ENCODE measurements around the gene FAM217B. TPM values are rescaled to one million over a fixed set of nuclear protein-coding genes. Genes with fewer than 3 reads are reported as not detected.
A peak's percentile ranks its signal among the peaks of the same experiment; 100 is the strongest.

FAM217B gene
- total and polyA plus RNA-seq, 2 donors (not counting 3 experiments of a cell fraction or from before 2014, with no cell fraction given), result 2.7 to 8.2 TPM

DNA sequence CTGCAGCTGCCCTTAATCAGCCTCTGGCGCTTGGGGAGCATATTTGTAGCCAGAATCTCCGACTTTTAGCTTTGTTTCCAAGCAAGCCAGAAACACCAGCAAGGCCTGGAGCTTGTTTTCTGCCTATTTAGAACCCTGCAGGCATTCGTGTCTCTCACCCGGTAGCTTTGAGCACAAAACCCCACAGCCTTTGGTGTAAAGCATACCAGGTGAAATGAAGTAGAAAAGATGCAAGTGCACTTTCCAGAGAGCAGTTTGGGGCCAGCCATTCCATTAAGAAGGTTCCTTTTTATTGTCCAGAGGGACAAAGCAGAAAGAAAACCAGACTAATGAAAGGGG is 736 bp downstream of the FAM217B start:
- Histone ChIP-seq H3K9ac (replicated peaks; ENCODE audit: extremely low read depth, insufficient read depth, low read length) (peak overlapping the region; percentile 91), H3K27ac (ENCODE audit: insufficient read depth, low read depth, low read length) (peak overlapping the region; percentile 90), H3K4me3 (replicated peaks in 1 of 3; ENCODE audit: insufficient read depth in 1 of 3, low read depth in 1 of 3, low read length in 3 of 3) (peak overlapping the region; percentile 60 to 87 (median 85)), H3K4me2 (ENCODE audit: insufficient read depth, low read length) (peak overlapping the region; percentile 84), H3K36me3 (ENCODE audit: control insufficient read depth in 2 of 2, extremely low read depth in 1 of 2, insufficient read depth in 2 of 2, low read length in 2 of 2) (peaks cover 5 to 8% of the 10 kb centered on the region in 2 experiments), H3K9me1 (replicated peaks; ENCODE audit: control insufficient read depth, extremely low read depth, insufficient read depth, low read length) (no peaks in the 10 kb centered on the region), H4K20me1 (replicated peaks; ENCODE audit: control insufficient read depth, extremely low read depth, insufficient read depth, low read length) (no peaks in the 10 kb centered on the region), H3K4me1 (ENCODE audit: control insufficient read depth, extremely low read depth, insufficient read depth, low read length) (peaks cover 13% of the 10 kb centered on the region), H3K79me2 (ENCODE audit: control insufficient read depth, insufficient read depth, low read length) (peaks cover 6% of the 10 kb centered on the region), H3K9me3 (replicated peaks; ENCODE audit: control insufficient read depth, insufficient read depth, low read length) (no peaks in the 10 kb centered on the region), H2AFZ (ENCODE audit: low read depth, low read length) (peak overlapping the region; percentile 98), H3K27me3 (ENCODE audit: control insufficient read depth in 2 of 2, insufficient read depth in 2 of 2, low read length in 2 of 2) (no peaks in the 10 kb centered on the region)
- TSS peak; percentile 39 for BruUV-seq (replicated peaks)
- no peak for FAIRE-seq
- no peak for DNase-seq (ENCODE audit: low read depth, low spot score)
- TF ChIP-seq GATA2 (IDR thresholded peaks at IDR 0.05; ENCODE audit: insufficient read depth, insufficient read length, low read depth, low read length) (no peak), POLR2A (IDR thresholded peaks at IDR 0.05; ENCODE audit: low read depth, low read length) (no peak)
- TF ChIP-seq, protein P1, sequence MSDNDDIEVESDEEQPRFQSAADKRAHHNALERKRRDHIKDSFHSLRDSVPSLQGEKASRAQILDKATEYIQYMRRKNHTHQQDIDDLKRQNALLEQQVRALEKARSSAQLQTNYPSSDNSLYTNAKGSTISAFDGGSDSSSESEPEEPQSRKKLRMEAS (IDR thresholded peaks at IDR 0.05; ENCODE audit: insufficient read depth, insufficient read length), result no peak
- TF ChIP-seq, protein P2, sequence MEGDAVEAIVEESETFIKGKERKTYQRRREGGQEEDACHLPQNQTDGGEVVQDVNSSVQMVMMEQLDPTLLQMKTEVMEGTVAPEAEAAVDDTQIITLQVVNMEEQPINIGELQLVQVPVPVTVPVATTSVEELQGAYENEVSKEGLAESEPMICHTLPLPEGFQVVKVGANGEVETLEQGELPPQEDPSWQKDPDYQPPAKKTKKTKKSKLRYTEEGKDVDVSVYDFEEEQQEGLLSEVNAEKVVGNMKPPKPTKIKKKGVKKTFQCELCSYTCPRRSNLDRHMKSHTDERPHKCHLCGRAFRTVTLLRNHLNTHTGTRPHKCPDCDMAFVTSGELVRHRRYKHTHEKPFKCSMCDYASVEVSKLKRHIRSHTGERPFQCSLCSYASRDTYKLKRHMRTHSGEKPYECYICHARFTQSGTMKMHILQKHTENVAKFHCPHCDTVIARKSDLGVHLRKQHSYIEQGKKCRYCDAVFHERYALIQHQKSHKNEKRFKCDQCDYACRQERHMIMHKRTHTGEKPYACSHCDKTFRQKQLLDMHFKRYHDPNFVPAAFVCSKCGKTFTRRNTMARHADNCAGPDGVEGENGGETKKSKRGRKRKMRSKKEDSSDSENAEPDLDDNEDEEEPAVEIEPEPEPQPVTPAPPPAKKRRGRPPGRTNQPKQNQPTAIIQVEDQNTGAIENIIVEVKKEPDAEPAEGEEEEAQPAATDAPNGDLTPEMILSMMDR (IDR thresholded peaks at IDR 0.05; ENCODE audit: extremely low read depth in 1 of 2, insufficient read depth in 1 of 2, low read depth in 1 of 2, low read length in 2 of 2), result no peak
- CTCF ChIA-PET, result interaction anchor here (1.0 to 2.0 kb wide), 3 partner anchors 11 to 15 kb away, joined by 3 to 7 read pairs (median 4); no protein-coding TSS in a partner anchor
- intact Hi-C loops (cut with micrococcal nuclease) (loop anchor here (10.0 kb wide), 1 partner anchor 926 kb away; the partner anchor contains the start of gene TUBB1), dilution Hi-C loops (cut with MboI; ENCODE audit: extremely low pct_ligation_motif_present, low sequenced_read_pairs) (no loop called here)
- POLR2A ChIA-PET, result no interaction called here

DNA sequence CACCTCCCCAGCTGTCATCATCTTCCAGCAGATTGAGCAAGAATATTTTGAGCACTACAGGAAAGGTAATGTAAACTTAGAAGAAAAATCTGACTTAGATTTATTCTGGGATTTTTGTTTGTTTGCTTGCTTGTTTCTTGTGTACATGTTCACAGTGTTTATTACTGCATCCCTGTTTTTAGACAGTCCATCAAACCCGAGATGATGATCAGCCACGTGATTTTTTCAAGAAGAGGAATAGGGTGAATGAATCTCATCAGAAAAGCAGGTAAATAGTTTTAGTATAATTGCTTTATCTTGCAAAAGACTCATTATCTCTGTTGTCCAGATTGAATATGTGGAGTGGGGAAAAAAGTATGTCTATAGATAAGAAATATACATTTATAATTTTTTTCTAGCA is 2.1 kb downstream of the FAM217B start:
- H3K9me1 ChIP-seq (replicated peaks; ENCODE audit: control insufficient read depth, extremely low read depth, insufficient read depth, low read length), result no peaks in the 10 kb centered on the region
- H2AFZ ChIP-seq (ENCODE audit: low read depth, low read length), result no peak overlapping the region
- BruUV-seq (replicated peaks), result no TSS peak
- CTCF ChIA-PET, result no interaction called here
- H3K79me2 ChIP-seq (ENCODE audit: control insufficient read depth, insufficient read depth, low read length), result peaks cover 6% of the 10 kb centered on the region
- intact Hi-C loops (cut with micrococcal nuclease), result loop anchor here (10.0 kb wide), 1 partner anchor 927 kb away; the partner anchor contains the start of gene TUBB1
- no peak overlapping the region for H3K4me2 ChIP-seq (ENCODE audit: insufficient read depth, low read length)
- DNase-seq (ENCODE audit: low read depth, low spot score), result no peak
- peaks cover 5 to 8% of the 10 kb centered on the region in 2 experiments for H3K36me3 ChIP-seq (ENCODE audit: control insufficient read depth in 2 of 2, extremely low read depth in 1 of 2, insufficient read depth in 2 of 2, low read length in 2 of 2)
- TF ChIP-seq POLR2AphosphoS5 (IDR thresholded peaks at IDR 0.05; ENCODE audit: insufficient read depth, low read depth, low read length) (no peak), EZH2 (IDR thresholded peaks at IDR 0.05; ENCODE audit: borderline replicate concordance, low read depth, low read length, severe bottlenecking) (no peak), MYC (IDR thresholded peaks at IDR 0.05; ENCODE audit: low read depth, low read length) (no peak), GATA2 (IDR thresholded peaks at IDR 0.05; ENCODE audit: insufficient read depth, insufficient read length, low read depth, low read length) (no peak), FOS (IDR thresholded peaks at IDR 0.05; ENCODE audit: borderline replicate concordance, insufficient read depth, low read length) (no peak), POLR2A (IDR thresholded peaks at IDR 0.05; ENCODE audit: low read depth, low read length) (no peak), JUN (IDR thresholded peaks at IDR 0.05; ENCODE audit: borderline replicate concordance, insufficient read depth, insufficient read length, low read depth) (no peak)
- TF ChIP-seq, protein P2 (IDR thresholded peaks at IDR 0.05; ENCODE audit: extremely low read depth in 1 of 2, insufficient read depth in 1 of 2, low read depth in 1 of 2, low read length in 2 of 2), result no peak
- TF ChIP-seq, protein P1 (IDR thresholded peaks at IDR 0.05; ENCODE audit: insufficient read depth, insufficient read length), result no peak
- no peak for FAIRE-seq
- no peak overlapping the region for H3K9ac ChIP-seq (replicated peaks; ENCODE audit: extremely low read depth, insufficient read depth, low read length)
- dilution Hi-C loops (cut with MboI; ENCODE audit: extremely low pct_ligation_motif_present, low sequenced_read_pairs), result no loop called here
- H4K20me1 ChIP-seq (replicated peaks; ENCODE audit: control insufficient read depth, extremely low read depth, insufficient read depth, low read length), result no peaks in the 10 kb centered on the region
- peaks cover 13% of the 10 kb centered on the region for H3K4me1 ChIP-seq (ENCODE audit: control insufficient read depth, extremely low read depth, insufficient read depth, low read length)
- no peaks in the 10 kb centered on the region for H3K27me3 ChIP-seq (ENCODE audit: control insufficient read depth in 2 of 2, insufficient read depth in 2 of 2, low read length in 2 of 2)
- no peak overlapping the region for H3K27ac ChIP-seq (ENCODE audit: insufficient read depth, low read depth, low read length)
- POLR2A ChIA-PET, result no interaction called here
- H3K9me3 ChIP-seq (replicated peaks; ENCODE audit: control insufficient read depth, insufficient read depth, low read length), result no peaks in the 10 kb centered on the region
- no peak overlapping the region for H3K4me3 ChIP-seq (replicated peaks in 1 of 3; ENCODE audit: insufficient read depth in 1 of 3, low read depth in 1 of 3, low read length in 3 of 3)

Measured in endothelial cell of umbilical vein (primary cell).